Activated effector memory CD4-positive, alpha-beta T cell treated with Interleukin-2 at 50 U/mL for 16 hours (primary cell): ENCODE measurements around the gene KMT2B.
A peak's percentile ranks its signal among the peaks of the same experiment; 100 is the strongest.

Experiments
- DNase-seq: peaks from one replicate; pipeline ENCODE4 v3.0.0-alpha.2; 2020

The KMT2B gene

GRCh38 chr19:35744430-35745327 is 26.9 kb downstream of the KMT2B start:
- peak; percentile 87 for DNase-seq

- peak; percentile 96 for DNase-seq
Measured at GRCh38 chr19:35745328-35746086, 27.7 kb downstream of the KMT2B start, which contains the start of the genes PSENEN and U2AF1L4. TSS of gene PSENEN (plus strand) at chr19:35745651. CDS start at chr19:35745931, 280 bp downstream. TSS of gene U2AF1L4 (minus strand) at chr19:35745418. CDS start at chr19:35745391, 27 bp downstream.

- no peak for DNase-seq
Measured at GRCh38 chr19:35746087-35746462, 28.3 kb downstream of the KMT2B start.

- no peak for DNase-seq
Measured at GRCh38 chr19:35746531-35746930, 28.7 kb downstream of the KMT2B start.

GRCh38 chr19:35748106-35749020 is 30.6 kb downstream of the KMT2B start, which contains the start of gene LIN37:
TSS of gene LIN37 (plus strand) at chr19:35748576. CDS start at chr19:35748725, 149 bp downstream.
- peak; percentile 98 for DNase-seq

- DNase-seq, result no peak
Measured at GRCh38 chr19:35750167-35750566, 32.4 kb downstream of the KMT2B start.

GRCh38 chr19:35751839-35752745 is 34.3 kb downstream of the KMT2B start:
- DNase-seq, result no peak

- DNase-seq, result no peak
Measured at GRCh38 chr19:35752746-35753350, 35.0 kb downstream of the KMT2B start.

GRCh38 chr19:35753634-35754369 is 36.0 kb downstream of the KMT2B start:
- no peak for DNase-seq

GRCh38 chr19:35754370-35755130 is 36.7 kb downstream of the KMT2B start:
- DNase-seq, result no peak

GRCh38 chr19:35755131-35755549 is 37.3 kb downstream of the KMT2B start:
- DNase-seq, result no peak

- peak; percentile 54 for DNase-seq
Measured at GRCh38 chr19:35755550-35756376, 38.0 kb downstream of the KMT2B start.

- no peak for DNase-seq
Measured at GRCh38 chr19:35756377-35757230, 38.8 kb downstream of the KMT2B start, which contains the start of gene HSPB6. TSS of gene HSPB6 (minus strand) at chr19:35757029. CDS start at chr19:35757008, 21 bp downstream.

- DNase-seq, result no peak
Measured at GRCh38 chr19:35757231-35757748, 39.5 kb downstream of the KMT2B start.

- DNase-seq, result peak; percentile 97
Measured at GRCh38 chr19:35757749-35758608, 40.2 kb downstream of the KMT2B start, which contains the start of gene PROSER3. TSS of gene PROSER3 (plus strand) at chr19:35758176. CDS start at chr19:35758216, 40 bp downstream.

GRCh38 chr19:35759697-35760096 is 41.9 kb downstream of the KMT2B start:
- DNase-seq, result no peak
